ENCODE results near the gene MFSD2A.
"Not testable (repeated sequence)": the region's sequence is repeated elsewhere in the genome, so short reads cannot be mapped to it uniquely, and the experiment has no call there.

MFSD2A gene

DNA sequence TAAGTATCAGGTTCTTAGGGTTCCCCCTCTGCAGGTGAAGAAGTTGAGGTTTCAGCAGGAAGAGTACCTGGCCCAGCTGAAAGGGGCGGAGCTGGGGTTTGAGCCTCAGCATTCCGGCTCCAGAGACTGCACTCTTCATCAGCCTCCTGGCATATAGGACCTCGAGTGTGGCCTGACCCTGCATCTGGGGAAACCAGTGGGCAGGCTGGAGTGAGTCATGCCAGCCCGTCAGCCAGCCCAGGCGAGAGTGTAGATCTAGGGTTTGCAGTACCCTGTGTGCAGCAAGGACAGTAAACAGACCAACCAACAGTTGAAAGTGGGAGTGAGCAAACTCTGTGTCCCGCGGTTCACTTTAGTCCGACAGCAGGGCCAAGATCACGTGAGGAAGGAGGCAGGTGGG is 14.1 kb downstream of the MFSD2A start:
- DNase-seq (ENCODE audit: low spot score), result no peak

GRCh38 chr1:39969531-39970270 is 14.8 kb downstream of the MFSD2A start:
- no peak for DNase-seq (ENCODE audit: low spot score)

DNA sequence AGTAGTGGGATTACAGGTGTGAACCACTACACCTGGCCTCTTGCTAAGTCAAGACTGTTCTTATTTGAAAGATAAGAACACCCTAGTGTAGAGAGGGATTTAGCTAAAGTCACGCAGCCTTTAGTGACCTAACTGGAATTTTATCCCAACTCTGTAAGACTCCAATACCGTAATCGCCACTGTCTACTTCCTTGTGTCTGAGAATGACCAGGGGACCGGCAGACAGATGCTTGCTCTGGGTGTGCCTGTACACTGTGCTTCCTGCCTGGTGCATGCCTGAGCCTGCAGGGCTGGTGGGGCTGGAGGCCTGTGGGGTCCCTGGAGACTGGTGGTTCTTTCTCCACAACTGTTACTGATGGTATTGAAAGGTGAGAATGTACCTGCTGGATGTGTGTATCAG is 15.3 kb downstream of the MFSD2A start:
- DNase-seq (ENCODE audit: low spot score), result no peak

DNA sequence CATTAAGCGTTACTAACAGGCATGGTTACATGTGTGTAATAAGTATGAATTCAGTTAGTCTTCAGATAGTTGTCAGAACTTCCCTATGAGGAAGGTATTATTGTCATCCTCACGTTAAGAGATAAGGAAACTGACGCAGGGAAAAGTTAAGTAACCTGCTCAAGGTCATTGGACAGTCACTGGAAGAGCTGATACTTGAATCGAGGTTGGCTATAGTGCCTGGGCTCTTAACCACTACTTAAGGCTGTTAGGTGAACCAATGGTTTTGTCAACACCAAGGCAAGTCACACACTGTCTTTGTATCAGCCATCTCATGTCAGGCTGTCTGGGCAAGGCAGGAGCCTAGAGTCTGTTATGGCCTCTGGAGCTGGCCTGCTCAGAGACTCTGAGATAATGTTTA is 16.2 kb downstream of the MFSD2A start:
- no peak for DNase-seq (ENCODE audit: low spot score)

GRCh38 chr1:39973503-39974135 is 18.7 kb downstream of the MFSD2A start:
- peak; percentile 53 for DNase-seq (ENCODE audit: low spot score)

DNA sequence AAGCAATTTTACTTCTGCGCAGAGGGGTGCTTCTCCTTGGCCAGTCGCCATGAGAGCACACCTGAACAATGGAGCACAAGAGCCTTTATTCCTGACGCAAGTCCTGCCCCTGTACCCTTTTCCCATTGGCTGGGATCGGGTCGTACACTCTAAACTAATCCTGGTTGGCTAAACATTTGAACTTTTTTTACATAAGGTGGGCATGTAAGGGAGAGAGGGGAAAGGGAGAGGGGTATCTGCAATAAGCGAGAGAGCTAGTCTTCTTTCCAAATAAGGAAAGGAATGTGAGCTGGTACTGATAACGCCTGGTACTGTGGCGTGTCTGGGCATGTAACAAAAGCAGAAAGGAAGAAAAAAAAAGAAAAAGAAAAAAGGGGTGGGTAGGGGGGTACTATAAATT is 21.8 kb downstream of the MFSD2A start:
- DNase-seq (ENCODE audit: low spot score), result no peak

DNA sequence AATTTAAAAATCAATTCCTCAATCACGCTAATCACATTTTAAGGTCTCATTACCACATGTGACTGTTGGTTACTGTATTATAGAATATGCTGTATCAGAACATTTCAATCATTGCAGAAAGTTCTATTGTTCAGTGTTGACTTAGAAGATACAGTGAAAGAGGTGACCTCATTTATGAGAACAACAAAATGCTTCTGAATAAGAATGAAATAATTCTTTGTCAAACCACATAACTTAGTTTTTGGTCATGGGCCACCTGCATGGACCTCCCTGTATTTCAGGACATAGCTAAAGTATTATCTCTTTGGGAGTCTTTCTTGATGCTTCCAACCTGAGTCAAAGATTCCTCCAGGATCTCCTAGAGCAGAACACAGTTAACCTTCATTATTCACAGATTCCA is 22.3 kb downstream of the MFSD2A start:
- no peak for DNase-seq (ENCODE audit: low spot score)

DNA sequence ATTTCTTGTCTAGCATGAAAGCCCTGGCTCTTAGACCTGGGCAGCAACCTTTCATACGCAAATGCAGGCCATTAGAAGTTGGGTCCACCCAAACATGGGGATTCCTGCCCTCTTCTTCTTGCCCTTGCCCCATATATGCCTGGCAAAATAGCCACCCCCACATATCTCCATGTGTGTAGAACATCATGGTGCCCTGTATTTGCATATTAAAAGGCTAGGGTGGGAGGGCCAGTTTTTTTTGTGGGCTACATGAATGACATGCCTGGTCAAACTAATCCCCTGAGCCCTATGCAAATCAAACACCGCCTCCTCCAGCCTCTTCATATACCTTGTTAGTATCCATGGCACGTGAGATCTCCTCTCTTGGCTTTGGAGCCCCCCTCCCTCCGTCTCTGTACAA is 24.7 kb downstream of the MFSD2A start:
- no peak for DNase-seq (ENCODE audit: low spot score)

GRCh38 chr1:39980555-39981313 is 25.8 kb downstream of the MFSD2A start:
- no peak for DNase-seq (ENCODE audit: low spot score)

DNA sequence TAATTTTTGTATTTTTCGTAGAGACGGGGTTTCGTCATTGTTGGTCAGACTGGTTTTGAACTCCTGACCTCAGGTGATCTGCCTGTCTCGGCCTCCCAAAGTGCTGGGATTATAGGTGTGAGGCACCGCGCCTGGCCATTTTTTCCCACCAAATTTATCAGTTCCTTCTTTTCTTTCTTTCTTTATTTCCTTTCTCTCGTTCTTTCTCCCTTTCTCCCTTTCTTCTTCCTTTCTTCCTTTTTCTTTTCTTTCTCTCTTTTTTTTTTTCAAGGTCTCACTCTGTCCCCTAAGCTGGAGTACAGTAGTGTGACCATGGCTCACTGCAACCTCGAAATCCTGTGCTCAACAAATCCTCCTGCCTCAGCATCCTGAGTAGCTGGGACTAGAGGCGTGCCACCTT is 26.4 kb downstream of the MFSD2A start:
- no peak for DNase-seq (ENCODE audit: low spot score)

GRCh38 chr1:39981945-39982344 is 27.0 kb downstream of the MFSD2A start:
- no peak for DNase-seq (ENCODE audit: low spot score)

DNA sequence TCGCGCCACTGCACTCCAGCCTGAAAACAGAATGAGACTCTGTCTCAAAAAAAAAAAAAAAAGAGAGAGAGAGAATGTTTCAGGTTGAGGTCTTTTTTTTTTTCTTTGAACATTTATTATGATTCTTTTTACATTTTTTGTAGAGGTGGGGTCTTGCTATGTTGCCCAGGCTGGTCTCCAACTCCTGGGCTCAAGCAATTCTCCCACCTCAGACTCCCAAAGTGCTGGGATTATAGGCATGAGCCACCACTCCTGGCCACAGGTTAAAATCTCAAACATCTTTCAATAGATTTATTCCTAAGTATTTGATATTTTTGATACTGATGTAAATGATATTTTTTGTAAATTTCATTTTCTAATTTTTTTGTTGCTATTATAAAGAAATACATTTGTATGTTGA is 29.5 kb downstream of the MFSD2A start:
- DNase-seq (ENCODE audit: low spot score), result not testable (repeated sequence)

DNA sequence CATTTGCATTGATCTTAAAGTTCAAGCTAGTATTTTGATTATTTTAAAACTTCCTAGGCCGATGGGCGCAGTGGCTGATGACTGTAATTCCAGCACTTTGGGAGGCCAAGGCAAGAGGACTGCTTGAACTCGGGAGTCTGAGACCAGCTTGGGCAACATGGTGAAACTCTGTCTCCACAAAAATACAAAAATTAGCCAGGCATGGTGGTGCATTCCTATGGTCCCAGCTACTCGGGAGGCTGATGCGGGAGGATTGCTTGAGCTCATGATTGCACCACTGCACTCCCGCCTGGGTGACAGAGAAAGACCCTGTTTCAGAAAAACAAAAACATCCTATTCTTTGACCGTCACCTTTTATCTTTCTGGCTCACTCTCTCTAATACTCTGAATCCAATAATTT is 30.0 kb downstream of the MFSD2A start:
- no peak for DNase-seq (ENCODE audit: low spot score)

DNA sequence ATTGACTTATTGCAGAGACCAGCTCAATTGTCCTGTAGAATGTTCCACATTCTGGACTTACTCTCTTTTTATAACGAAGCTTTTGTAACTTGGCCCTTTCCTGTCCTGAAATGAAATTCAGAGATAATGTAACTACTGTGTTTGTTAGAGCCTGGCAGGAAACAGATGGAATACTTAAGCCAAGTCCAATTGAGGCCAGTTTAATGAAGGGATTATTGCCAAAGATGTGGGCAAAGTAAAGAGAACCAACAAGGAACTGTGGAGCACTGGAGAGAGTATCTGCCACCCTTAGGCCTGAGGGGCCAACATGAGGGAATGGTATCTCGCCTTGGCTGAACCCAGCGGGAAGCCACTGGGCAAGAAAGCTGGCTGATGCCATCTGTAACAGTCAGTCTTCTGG is 32.9 kb downstream of the MFSD2A start:
- no peak for DNase-seq (ENCODE audit: low spot score)

GRCh38 chr1:39988618-39989343 is 33.8 kb downstream of the MFSD2A start:
- peak; percentile 38 for DNase-seq (ENCODE audit: low spot score)

- no peak for DNase-seq (ENCODE audit: low spot score)
Observed at GRCh38 chr1:39990428-39990827, 35.5 kb downstream of the MFSD2A start.

DNA sequence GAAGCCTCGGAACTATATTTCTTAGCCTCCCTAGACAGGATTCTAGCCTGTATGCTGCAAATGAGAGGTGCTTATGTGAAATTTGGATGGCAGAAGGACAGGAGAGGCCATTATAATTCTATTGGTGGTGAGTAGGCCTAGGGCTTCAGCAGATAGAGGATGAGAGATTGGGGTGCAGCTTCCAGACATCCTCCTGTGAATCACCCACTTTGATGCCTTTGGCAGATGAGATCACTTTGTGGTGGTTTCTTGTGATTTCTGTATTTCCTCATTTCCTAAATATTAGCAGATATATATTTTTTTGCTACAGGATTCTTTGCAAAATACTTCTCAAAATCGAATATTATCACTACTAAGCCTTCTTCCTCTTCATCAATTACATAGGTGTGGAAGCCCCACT is 37.3 kb downstream of the MFSD2A start:
- no peak for DNase-seq (ENCODE audit: low spot score)

GRCh38 chr1:39992888-39993287 is 37.9 kb downstream of the MFSD2A start:
- no peak for DNase-seq (ENCODE audit: low spot score)

- no peak for DNase-seq (ENCODE audit: low spot score)
Observed at GRCh38 chr1:39995973-39996393, 41.0 kb downstream of the MFSD2A start.

- DNase-seq (ENCODE audit: low spot score), result no peak
Observed at GRCh38 chr1:39996396-39997004, 41.6 kb downstream of the MFSD2A start.

GRCh38 chr1:40001456-40001855 is 46.5 kb downstream of the MFSD2A start:
- no peak for DNase-seq (ENCODE audit: low spot score)
